Measurements from ENCODE around the gene NINJ2. TPM values are rescaled to one million over a fixed set of nuclear protein-coding genes. Genes with fewer than 3 reads are reported as not detected.

Gene NINJ2
- total and polyA plus RNA-seq, 8 donors, result 0.32 to 1.8 (median 0.68) TPM

DNA sequence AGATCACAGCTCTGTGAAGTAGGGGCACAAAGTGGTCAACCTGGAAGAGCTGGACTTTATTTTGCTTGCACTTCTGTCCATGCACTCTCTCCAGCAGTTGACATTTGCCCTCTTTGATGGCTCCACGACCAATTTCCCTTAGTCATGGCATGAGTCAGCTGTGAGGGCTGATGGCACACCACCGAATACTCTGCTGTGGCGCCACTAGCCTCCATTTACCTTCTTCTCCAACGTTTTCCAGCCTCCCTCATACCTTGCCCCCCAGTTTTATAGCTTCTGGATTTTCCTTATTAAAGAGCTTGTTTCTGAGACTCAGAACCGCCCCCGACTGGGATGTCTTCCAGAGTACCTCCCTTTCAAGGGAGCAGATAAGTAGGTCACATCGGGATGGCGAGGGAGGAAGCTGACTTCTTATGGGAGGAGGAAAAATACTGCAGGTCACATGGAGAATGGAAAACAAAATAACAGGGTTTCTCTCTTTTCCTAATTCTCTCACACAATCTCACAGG is 17.6 kb downstream of the NINJ2 start:
- Histone ChIP-seq H3K27ac (peak overlapping the region in 1 of 4 donors; percentile 41), H3K36me3 (no peaks in the 10 kb centered on the region), H3K9me3 (no peaks in the 10 kb centered on the region), H3K27me3 (no peaks in the 10 kb centered on the region), H3K4me1 (no peaks in the 10 kb centered on the region), H3K4me3 (no peak overlapping the region)
- no peak for DNase-seq
- 38 to 41% methylated on average over 8 of the region's 8 CpGs for WGBS, 2 donors
- no peak for FAIRE-seq
- TF ChIP-seq, protein P1, sequence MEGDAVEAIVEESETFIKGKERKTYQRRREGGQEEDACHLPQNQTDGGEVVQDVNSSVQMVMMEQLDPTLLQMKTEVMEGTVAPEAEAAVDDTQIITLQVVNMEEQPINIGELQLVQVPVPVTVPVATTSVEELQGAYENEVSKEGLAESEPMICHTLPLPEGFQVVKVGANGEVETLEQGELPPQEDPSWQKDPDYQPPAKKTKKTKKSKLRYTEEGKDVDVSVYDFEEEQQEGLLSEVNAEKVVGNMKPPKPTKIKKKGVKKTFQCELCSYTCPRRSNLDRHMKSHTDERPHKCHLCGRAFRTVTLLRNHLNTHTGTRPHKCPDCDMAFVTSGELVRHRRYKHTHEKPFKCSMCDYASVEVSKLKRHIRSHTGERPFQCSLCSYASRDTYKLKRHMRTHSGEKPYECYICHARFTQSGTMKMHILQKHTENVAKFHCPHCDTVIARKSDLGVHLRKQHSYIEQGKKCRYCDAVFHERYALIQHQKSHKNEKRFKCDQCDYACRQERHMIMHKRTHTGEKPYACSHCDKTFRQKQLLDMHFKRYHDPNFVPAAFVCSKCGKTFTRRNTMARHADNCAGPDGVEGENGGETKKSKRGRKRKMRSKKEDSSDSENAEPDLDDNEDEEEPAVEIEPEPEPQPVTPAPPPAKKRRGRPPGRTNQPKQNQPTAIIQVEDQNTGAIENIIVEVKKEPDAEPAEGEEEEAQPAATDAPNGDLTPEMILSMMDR (IDR thresholded peaks at IDR 0.05), result no peak
- ATAC-seq, result no peak
- intact Hi-C loops (cut with DNase I), result no loop called here

DNA sequence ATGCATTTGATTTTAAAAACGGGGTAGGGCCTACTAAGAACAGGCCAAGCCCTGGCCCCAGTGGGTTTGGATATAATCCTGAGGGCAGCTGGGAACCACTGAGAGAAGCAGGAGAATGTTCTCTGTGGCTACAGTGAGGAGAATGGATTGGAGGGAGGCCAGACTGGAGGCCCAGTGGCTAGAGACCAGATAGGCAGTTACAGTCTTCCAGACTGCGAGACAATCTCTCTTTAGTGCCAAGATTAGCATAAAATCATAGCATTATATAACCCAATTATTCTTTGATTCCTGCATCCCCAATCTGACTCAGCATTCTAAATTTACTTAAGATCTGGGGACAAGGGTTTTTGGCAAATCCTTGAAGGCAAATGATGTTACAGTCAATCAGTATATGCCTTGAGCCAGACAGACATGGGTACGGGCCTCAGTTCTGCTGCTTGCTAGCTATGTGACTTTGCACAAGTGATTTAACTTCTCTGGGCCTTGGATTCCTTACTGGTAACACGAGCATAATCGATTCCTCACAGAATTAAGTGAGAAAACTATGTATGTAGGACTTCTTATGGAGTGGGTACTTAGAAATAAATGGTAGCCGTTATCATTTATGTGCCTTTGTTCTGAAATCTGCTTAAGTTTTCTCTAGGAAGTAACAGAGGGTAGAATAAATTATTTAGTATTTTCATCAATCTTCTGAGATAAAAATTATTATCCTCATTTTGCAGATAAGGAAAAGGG is 18.3 kb downstream of the NINJ2 start:
- no peaks in the 10 kb centered on the region for H3K4me1 ChIP-seq
- TF ChIP-seq, protein P1 (IDR thresholded peaks at IDR 0.05), result no peak

DNA sequence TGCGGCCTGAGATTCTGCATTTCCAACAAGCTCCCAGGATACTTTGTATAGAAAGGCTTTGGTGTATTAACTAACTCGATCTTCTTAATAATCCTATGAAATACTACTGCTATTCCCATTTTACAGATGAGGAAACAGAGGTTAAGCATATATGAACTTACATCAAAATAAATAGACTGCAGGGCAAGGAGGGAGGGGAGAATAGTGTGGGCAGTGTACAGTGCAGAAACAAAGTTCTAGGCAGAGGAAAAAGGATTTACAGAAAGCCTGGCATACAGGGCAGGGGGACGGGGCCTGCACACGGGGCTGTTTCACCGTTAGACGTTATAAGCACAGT is 19.0 kb downstream of the NINJ2 start:
- FAIRE-seq (no peak), ATAC-seq (no peak), DNase-seq (no peak)
- Histone ChIP-seq H3K36me3 (no peaks in the 10 kb centered on the region), H3K27ac (peak overlapping the region in 1 of 4 donors; percentile 92), H3K4me1 (no peaks in the 10 kb centered on the region), H3K27me3 (no peaks in the 10 kb centered on the region), H3K9me3 (no peaks in the 10 kb centered on the region), H3K4me3 (no peak overlapping the region)
- intact Hi-C loops (cut with DNase I), result no loop called here
- TF ChIP-seq, protein P1 (IDR thresholded peaks at IDR 0.05), result no peak
- 93 to 94% methylated on average over 6 of the region's 6 CpGs for WGBS, 2 donors

More for the DNA sequence above, 18.3 kb downstream of the NINJ2 start:
- DNase-seq (no peak), ATAC-seq (no peak), FAIRE-seq (no peak)
- Histone ChIP-seq H3K4me3 (no peak overlapping the region), H3K27me3 (no peaks in the 10 kb centered on the region), H3K27ac (no peak overlapping the region), H3K36me3 (no peaks in the 10 kb centered on the region), H3K9me3 (no peaks in the 10 kb centered on the region)
- WGBS, 2 donors, result 87 to 91% methylated on average over 6 of the region's 6 CpGs
- intact Hi-C loops (cut with DNase I), result no loop called here

DNA sequence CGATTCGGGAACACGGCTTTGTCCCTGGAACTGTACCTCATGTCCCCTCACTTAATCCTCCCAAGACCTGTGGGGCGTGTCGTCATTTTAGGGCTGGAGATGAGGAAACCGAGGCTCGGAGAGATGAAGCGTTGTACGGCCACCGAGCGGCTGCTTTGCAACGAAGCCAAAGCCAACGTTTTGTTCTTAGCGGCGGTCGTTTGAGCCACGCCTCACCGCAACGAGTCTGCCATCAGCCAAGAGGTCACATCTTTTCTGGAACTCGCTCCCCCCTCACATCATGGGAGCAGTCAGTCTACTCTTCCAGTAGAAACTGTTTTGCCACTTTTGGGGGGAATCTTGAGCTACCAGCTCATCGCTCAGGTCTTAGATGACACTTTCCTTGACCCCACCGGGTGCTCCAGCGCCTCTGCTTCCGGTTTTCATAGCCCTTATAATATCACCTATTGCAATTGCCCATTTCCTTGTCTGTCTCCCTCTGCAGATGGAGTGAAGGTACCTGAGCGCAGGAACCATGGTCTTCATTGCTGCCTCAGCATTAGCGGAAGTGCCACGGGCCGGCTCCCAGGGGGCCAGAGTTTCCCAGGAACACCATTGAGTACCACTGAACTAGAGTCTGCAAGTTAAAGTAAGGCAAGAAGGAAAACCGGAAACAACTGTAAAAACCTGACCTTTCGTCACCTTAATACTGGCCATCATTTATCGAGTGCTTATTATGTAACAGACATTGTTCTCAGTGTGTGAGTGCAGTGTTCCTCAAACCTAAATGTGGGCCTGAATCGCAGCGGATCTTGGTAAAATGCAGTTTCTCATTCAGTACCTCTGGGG is 19.6 kb downstream of the NINJ2 start:
- TF ChIP-seq, protein P1 (IDR thresholded peaks at IDR 0.05), result no peak
- intact Hi-C loops (cut with DNase I), result no loop called here
- Histone ChIP-seq H3K4me3 (peak overlapping the region; percentile 42 to 70 (median 56)), H3K36me3 (no peaks in the 10 kb centered on the region), H3K4me1 (no peaks in the 10 kb centered on the region), H3K27me3 (no peaks in the 10 kb centered on the region), H3K27ac (peak overlapping the region; percentile 89 to 92 (median 90)), H3K9me3 (no peaks in the 10 kb centered on the region)
- no peak for DNase-seq
- FAIRE-seq, result no peak
- 62% methylated on average over 33 of the region's 33 CpGs for WGBS, 2 donors
- no peak for ATAC-seq
